ENCODE measurements around the gene ZNF282. TPM values are rescaled to one million over a fixed set of nuclear protein-coding genes. Genes with fewer than 3 reads are reported as not detected.

The ZNF282 gene
- total and polyA plus RNA-seq, 9 of the 15 experiments (the other 6 are each of a cell fraction or from before 2014, with no cell fraction given) = 0.76 to 58.6 (median 17.4) TPM

- peak; percentile 81 for TF ChIP-seq MGA (IDR thresholded peaks at IDR 0.05)
- peak; percentile 52 for TF ChIP-seq SIN3B (IDR thresholded peaks at IDR 0.05; ENCODE audit: low read depth)
- TF ChIP-seq GABPB2 (CRISPR knock-in tag; conservative IDR thresholded peaks at IDR 0.05) = no peak
- TF ChIP-seq TOE1 (IDR thresholded peaks at IDR 0.05; ENCODE audit: borderline replicate concordance) = no peak
- TF ChIP-seq TOE1 (CRISPR knock-in tag; IDR thresholded peaks at IDR 0.05; ENCODE audit: borderline replicate concordance, low read depth) = no peak; the same call in 1 of the 2 replicates
- TF ChIP-seq MTA2 (IDR thresholded peaks at IDR 0.05; ENCODE audit: low read depth) = no peak
- no peak for TF ChIP-seq HNRNPLL (IDR thresholded peaks at IDR 0.05; ENCODE audit: low read depth, low read length, poor library complexity, severe bottlenecking)
- no peak for TF ChIP-seq ILF3 (IDR thresholded peaks at IDR 0.05; ENCODE audit: borderline replicate concordance)
- no peak for TF ChIP-seq SMAD2 (IDR thresholded peaks at IDR 0.05; ENCODE audit: low read depth, low read length)
- peak; percentile 37 for TF ChIP-seq GABPA (tag; conservative IDR thresholded peaks at IDR 0.05; ENCODE audit: low read depth)
- peak; percentile 99 for TF ChIP-seq L3MBTL2 (IDR thresholded peaks at IDR 0.05)
- no peak for TF ChIP-seq PURB (CRISPR knock-in tag; IDR thresholded peaks at IDR 0.05; ENCODE audit: low read depth)
- TF ChIP-seq RBBP5 (IDR thresholded peaks at IDR 0.05; ENCODE audit: borderline replicate concordance, insufficient read depth, low read length, poor library complexity, severe bottlenecking) = peak; percentile 50
- no peak for TF ChIP-seq ATF4 (CRISPR knock-in tag; IDR thresholded peaks at IDR 0.05)
Observed at GRCh38 chr7:149261829-149262617, 66.7 kb downstream of the ZNF282 start, which contains the start of gene ZNF783 (continued).
